GM04504 (cell line): ENCODE data around the gene RIMBP2.

Source experiments
- DNase-seq: peaks from one replicate; pipeline ENCODE4 v3.0.0-alpha.2; 2012; ENCODE audit warnings: low read depth

RIMBP2 gene

GRCh38 chr12:130483616-130484180 is 232.4 kb downstream of the RIMBP2 start:
- no peak for DNase-seq

- DNase-seq: no peak
Measured at GRCh38 chr12:130482448-130482847, 233.7 kb downstream of the RIMBP2 start.

- no peak for DNase-seq
Measured at GRCh38 chr12:130481392-130481879, 234.7 kb downstream of the RIMBP2 start.

- DNase-seq: no peak
Measured at GRCh38 chr12:130480887-130481286, 235.2 kb downstream of the RIMBP2 start.

- DNase-seq: no peak
Measured at GRCh38 chr12:130480231-130480630, 235.9 kb downstream of the RIMBP2 start.

- DNase-seq: no peak
Measured at GRCh38 chr12:130479401-130480125, 236.5 kb downstream of the RIMBP2 start.

GRCh38 chr12:130478786-130479185 is 237.3 kb downstream of the RIMBP2 start:
- no peak for DNase-seq

GRCh38 chr12:130477701-130478100 is 238.4 kb downstream of the RIMBP2 start:
- DNase-seq: no peak

GRCh38 chr12:130477266-130477665 is 238.8 kb downstream of the RIMBP2 start:
- DNase-seq: no peak

- no peak for DNase-seq
Measured at GRCh38 chr12:130476451-130477135, 239.5 kb downstream of the RIMBP2 start.

- no peak for DNase-seq
Measured at GRCh38 chr12:130474599-130475269, 241.4 kb downstream of the RIMBP2 start.

- DNase-seq: no peak
Measured at GRCh38 chr12:130473266-130473665, 242.8 kb downstream of the RIMBP2 start.

GRCh38 chr12:130470969-130471368 is 245.1 kb downstream of the RIMBP2 start:
- DNase-seq: no peak

GRCh38 chr12:130469552-130469951 is 246.5 kb downstream of the RIMBP2 start:
- no peak for DNase-seq

GRCh38 chr12:130468700-130469245 is 247.3 kb downstream of the RIMBP2 start:
- no peak for DNase-seq

GRCh38 chr12:130468186-130468585 is 247.9 kb downstream of the RIMBP2 start:
- no peak for DNase-seq

GRCh38 chr12:130465626-130466025 is 250.5 kb downstream of the RIMBP2 start:
- no peak for DNase-seq

GRCh38 chr12:130465046-130465445 is 251.1 kb downstream of the RIMBP2 start:
- no peak for DNase-seq

- DNase-seq: no peak
Measured at GRCh38 chr12:130463818-130464670, 252.1 kb downstream of the RIMBP2 start.

GRCh38 chr12:130463275-130463658 is 252.8 kb downstream of the RIMBP2 start:
- no peak for DNase-seq

GRCh38 chr12:130462558-130463274 is 253.4 kb downstream of the RIMBP2 start:
- no peak for DNase-seq
